Tibial artery (tissue), 4 donors: Measurements from ENCODE around the gene HLA-A.
A peak's percentile ranks its signal among the peaks of the same experiment; 100 is the strongest.

Source experiments
- DNase-seq, 2 donors: peaks; one replicate each; pipeline ENCODE4 v3.0.0-alpha.2; 2019
- H3K27ac ChIP-seq, 2 donors: fragments of 200-600 bp; sonication (generic) in 1 of 2; 1 replicate in 1 of 2; 2 replicates in 1 of 2; pipeline ENCODE4 v1.5.1; 2018 to 2019; ENCODE audit warnings: mild to moderate bottlenecking in 1 of 2
- H3K27me3 ChIP-seq, 2 donors: fragments of 200-600 bp; sonication (generic) in 1 of 2; one replicate each; pipeline versions ENCODE4 v1.5.1 to v1.6.0; 2016 to 2019
- H3K36me3 ChIP-seq, 3 donors: fragments of 200-600 bp; sonication (generic) in 2 of 3; one replicate each; pipeline ENCODE4 v1.5.1; 2016 to 2019; ENCODE audit warnings: mild to moderate bottlenecking in 2 of 3
- H3K4me1 ChIP-seq, 4 donors: fragments of 200-600 bp; sonication (generic) in 2 of 4; 1 replicate in 3 of 4; 2 replicates in 1 of 4; pipeline ENCODE4 v1.5.1; 2016 to 2019
- H3K4me3 ChIP-seq, 2 donors: fragments of 200-600 bp; sonication (generic) in 1 of 2; 1 replicate in 1 of 2; 2 replicates in 1 of 2; pipeline ENCODE4 v1.5.1; 2018 to 2019; ENCODE audit warnings: mild to moderate bottlenecking in 2 of 2
- H3K9me3 ChIP-seq, 3 donors: fragments of 200-600 bp; sonication (generic) in 1 of 3; one replicate each; pipeline ENCODE4 v1.5.1; 2016 to 2019
- intact Hi-C: fragments of 100-400 bp; cut with DNase I; formaldehyde crosslinking; loops from one replicate; pipeline ENCODE4 v1.15.0; 2023; ENCODE audit warnings: low total_unique reads
- TF ChIP-seq, protein P1 (sequence below), 2 experiments: fragments of 200-600 bp in 1 of 2; fragments of 450-650 bp in 1 of 2; IDR thresholded peaks; one replicate each; pipeline ENCODE4 v1.5.1; 2017 to 2019; ENCODE audit warnings: antibody characterized with exemption in 2 of 2, mild to moderate bottlenecking in 1 of 2, moderate library complexity in 1 of 2

Gene HLA-A

DNA sequence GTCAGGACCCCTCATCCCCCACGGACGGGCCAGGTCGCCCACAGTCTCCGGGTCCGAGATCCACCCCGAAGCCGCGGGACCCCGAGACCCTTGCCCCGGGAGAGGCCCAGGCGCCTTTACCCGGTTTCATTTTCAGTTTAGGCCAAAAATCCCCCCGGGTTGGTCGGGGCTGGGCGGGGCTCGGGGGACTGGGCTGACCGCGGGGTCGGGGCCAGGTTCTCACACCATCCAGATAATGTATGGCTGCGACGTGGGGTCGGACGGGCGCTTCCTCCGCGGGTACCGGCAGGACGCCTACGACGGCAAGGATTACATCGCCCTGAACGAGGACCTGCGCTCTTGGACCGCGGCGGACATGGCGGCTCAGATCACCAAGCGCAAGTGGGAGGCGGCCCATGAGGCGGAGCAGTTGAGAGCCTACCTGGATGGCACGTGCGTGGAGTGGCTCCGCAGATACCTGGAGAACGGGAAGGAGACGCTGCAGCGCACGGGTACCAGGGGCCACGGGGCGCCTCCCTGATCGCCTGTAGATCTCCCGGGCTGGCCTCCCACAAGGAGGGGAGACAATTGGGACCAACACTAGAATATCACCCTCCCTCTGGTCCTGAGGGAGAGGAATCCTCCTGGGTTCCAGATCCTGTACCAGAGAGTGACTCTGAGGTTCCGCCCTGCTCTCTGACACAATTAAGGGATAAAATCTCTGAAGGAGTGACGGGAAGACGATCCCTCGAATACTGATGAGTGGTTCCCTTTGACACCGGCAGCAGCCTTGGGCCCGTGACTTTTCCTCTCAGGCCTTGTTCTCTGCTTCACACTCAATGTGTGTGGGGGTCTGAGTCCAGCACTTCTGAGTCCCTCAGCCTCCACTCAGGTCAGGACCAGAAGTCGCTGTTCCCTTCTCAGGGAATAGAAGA, 978 bp downstream of the HLA-A start:
- no peak for DNase-seq
- Histone ChIP-seq H3K36me3 (peaks cover 0 to 6% (median 0%) of the 10 kb centered on the region in 3 donors), H3K27ac (peak overlapping the region; percentile 89 to 93), H3K4me3 (peak overlapping the region; percentile 70 to 78), H3K27me3 (no peaks in the 10 kb centered on the region), H3K4me1 (peaks cover 0 to 6% (median 4%) of the 10 kb centered on the region in 4 donors), H3K9me3 (no peaks in the 10 kb centered on the region)
- intact Hi-C loops, result loop anchor here (5.0 kb wide), 1 partner anchor 56 kb away; no protein-coding TSS in a partner anchor
- TF ChIP-seq, protein P1, sequence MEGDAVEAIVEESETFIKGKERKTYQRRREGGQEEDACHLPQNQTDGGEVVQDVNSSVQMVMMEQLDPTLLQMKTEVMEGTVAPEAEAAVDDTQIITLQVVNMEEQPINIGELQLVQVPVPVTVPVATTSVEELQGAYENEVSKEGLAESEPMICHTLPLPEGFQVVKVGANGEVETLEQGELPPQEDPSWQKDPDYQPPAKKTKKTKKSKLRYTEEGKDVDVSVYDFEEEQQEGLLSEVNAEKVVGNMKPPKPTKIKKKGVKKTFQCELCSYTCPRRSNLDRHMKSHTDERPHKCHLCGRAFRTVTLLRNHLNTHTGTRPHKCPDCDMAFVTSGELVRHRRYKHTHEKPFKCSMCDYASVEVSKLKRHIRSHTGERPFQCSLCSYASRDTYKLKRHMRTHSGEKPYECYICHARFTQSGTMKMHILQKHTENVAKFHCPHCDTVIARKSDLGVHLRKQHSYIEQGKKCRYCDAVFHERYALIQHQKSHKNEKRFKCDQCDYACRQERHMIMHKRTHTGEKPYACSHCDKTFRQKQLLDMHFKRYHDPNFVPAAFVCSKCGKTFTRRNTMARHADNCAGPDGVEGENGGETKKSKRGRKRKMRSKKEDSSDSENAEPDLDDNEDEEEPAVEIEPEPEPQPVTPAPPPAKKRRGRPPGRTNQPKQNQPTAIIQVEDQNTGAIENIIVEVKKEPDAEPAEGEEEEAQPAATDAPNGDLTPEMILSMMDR (IDR thresholded peaks at IDR 0.05), result no peak

DNA sequence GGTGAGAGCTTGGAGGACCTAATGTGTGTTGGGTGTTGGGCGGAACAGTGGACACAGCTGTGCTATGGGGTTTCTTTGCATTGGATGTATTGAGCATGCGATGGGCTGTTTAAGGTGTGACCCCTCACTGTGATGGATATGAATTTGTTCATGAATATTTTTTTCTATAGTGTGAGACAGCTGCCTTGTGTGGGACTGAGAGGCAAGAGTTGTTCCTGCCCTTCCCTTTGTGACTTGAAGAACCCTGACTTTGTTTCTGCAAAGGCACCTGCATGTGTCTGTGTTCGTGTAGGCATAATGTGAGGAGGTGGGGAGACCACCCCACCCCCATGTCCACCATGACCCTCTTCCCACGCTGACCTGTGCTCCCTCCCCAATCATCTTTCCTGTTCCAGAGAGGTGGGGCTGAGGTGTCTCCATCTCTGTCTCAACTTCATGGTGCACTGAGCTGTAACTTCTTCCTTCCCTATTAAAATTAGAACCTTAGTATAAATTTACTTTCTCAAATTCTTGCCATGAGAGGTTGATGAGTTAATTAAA, 3.0 kb downstream of the HLA-A start:
- Histone ChIP-seq H3K27ac (no peak overlapping the region), H3K4me3 (no peak overlapping the region), H3K4me1 (peaks cover 0 to 6% (median 4%) of the 10 kb centered on the region in 4 donors), H3K36me3 (peaks cover 0 to 8% (median 0%) of the 10 kb centered on the region in 3 donors), H3K9me3 (no peaks in the 10 kb centered on the region), H3K27me3 (no peaks in the 10 kb centered on the region)
- intact Hi-C loops, result no loop called here
- TF ChIP-seq, protein P1 (IDR thresholded peaks at IDR 0.05), result no peak
- DNase-seq, result no peak

DNA sequence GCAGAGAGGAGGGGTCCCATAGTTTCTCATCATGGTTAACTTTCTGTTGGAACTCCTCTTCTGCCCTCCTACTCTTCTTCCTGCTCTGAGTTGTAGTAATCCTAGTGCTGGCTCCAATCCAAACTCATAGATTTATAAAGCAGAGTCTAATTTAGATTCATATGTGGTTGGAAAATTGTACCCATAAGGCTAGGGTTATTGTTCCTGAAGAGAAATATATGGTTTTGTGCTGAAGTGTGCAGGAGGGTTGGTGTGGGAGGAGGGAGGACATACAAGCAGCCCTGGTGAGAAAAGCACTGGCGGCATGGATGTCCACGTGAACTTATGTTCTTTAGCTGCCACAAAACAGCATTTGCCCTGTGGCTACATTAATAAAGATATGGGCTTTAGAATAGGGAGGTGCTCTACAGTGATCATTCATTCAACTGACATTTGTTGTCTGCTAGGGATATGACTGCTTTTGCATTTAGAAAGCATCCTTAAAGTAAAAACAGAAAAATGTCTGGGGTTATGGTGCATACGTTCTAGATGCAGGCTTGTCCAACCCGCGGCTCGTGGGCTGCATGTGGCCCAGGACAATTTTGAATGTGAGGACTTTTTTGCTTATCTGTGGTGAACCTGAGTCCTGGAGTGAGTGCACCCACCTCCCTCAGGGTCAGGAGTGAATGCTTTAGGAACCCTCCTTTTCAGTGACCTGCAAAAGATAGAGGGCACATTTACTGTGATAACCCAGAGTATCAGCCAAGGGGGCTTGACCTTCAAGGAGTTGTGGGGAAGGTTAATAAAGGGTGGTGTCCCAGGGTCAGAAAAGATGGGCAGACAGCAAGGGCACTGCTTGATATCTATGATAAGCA, 4.1 kb downstream of the HLA-A start:
- Histone ChIP-seq H3K9me3 (no peaks in the 10 kb centered on the region), H3K4me1 (peaks cover 0 to 6% (median 4%) of the 10 kb centered on the region in 4 donors), H3K27ac (no peak overlapping the region), H3K36me3 (peaks cover 0 to 8% (median 0%) of the 10 kb centered on the region in 3 donors), H3K4me3 (no peak overlapping the region), H3K27me3 (no peaks in the 10 kb centered on the region)
- intact Hi-C loops, result no loop called here
- TF ChIP-seq, protein P1 (IDR thresholded peaks at IDR 0.05), result no peak
- DNase-seq, result no peak

DNA sequence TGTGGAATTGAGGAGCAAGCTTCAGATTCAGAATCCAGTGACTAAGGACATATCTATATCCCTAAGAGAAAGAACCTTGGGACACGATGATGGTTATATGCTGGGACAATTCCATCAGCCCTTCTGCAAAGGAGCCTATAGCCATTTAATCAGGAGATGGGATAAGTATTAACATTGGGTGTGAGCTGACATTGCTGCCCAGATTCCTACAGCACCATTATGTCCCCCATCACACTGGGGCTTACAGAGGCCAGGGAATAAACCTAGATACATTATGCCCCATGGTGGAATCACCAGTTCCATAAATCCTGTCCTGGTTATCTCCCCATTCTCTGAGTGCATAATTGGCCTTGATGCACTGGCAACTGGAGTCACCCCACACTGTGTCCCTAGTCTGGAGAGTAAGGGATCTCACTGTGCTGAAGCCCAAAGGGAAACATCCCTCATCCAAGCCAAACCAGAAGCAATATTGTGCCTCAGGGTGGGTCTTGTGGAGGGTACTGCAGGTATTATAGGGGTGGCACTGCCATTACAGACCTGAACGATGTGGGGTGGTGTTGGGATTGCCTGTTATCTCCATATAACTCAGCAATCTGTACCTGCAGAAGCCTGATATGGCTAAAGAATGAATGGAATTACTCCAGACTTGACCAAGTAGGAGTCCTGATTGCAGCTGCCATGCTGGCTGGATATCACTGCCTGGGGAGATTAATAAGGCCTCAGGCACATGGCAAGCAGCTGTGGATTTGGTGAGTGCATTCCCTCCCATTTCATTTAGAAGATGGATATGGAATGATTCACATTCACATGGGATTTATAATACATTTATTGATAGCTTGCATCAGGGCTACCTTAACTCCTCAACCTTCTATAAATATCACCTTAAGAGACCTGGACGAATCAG, 5.0 kb downstream of the HLA-A start:
- no peak overlapping the region for H3K27ac ChIP-seq
- DNase-seq, result no peak
- H3K36me3 ChIP-seq, result peaks cover 0 to 8% (median 0%) of the 10 kb centered on the region in 3 donors
- no peak overlapping the region for H3K4me3 ChIP-seq
- no peaks in the 10 kb centered on the region for H3K27me3 ChIP-seq
- intact Hi-C loops, result no loop called here
- peaks cover 0 to 6% (median 4%) of the 10 kb centered on the region in 4 donors for H3K4me1 ChIP-seq
- TF ChIP-seq, protein P1 (IDR thresholded peaks at IDR 0.05), result no peak
- no peaks in the 10 kb centered on the region for H3K9me3 ChIP-seq
